Measurements from ENCODE around the gene COQ5.

The COQ5 gene

GRCh38 chr12:120453977-120454376 lies 75.0 kb downstream of the COQ5 start:
- DNase-seq (ENCODE audit: low spot score), result peak; percentile 42
